BLaER1 (cell line): ENCODE data around the gene PGK2.

Experiments
- H3K27ac ChIP-seq: shearing (Covaris generic); formaldehyde crosslinking; 2 replicates; pipeline ENCODE4 v1.8.1; 2022
- H3K27me3 ChIP-seq: shearing (Covaris generic); formaldehyde crosslinking; 2 replicates; pipeline ENCODE4 v1.8.1; 2022
- H3K36me3 ChIP-seq: shearing (Covaris generic); formaldehyde crosslinking; 2 replicates; pipeline ENCODE4 v1.8.1; 2022
- H3K4me1 ChIP-seq: shearing (Covaris generic); formaldehyde crosslinking; 2 replicates; pipeline ENCODE4 v1.8.1; 2022
- H3K4me2 ChIP-seq: shearing (Covaris generic); formaldehyde crosslinking; 2 replicates; pipeline ENCODE4 v1.8.1; 2022
- H3K4me3 ChIP-seq: shearing (Covaris generic); formaldehyde crosslinking; 2 replicates; pipeline ENCODE4 v1.8.1; 2022
- H3K9ac ChIP-seq: shearing (Covaris generic); formaldehyde crosslinking; 2 replicates; pipeline ENCODE4 v1.8.1; 2022
- H3K9me3 ChIP-seq: shearing (Covaris generic); formaldehyde crosslinking; 2 replicates; pipeline ENCODE4 v1.8.1; 2022
- H4K20me1 ChIP-seq: shearing (Covaris generic); formaldehyde crosslinking; 2 replicates; pipeline ENCODE4 v1.8.1; 2022
- Cebpa-rat ChIP-seq: shearing (Covaris generic); IDR thresholded peaks from 2 replicates; pipeline ENCODE4 v1.8.1; 2022

Gene PGK2

DNA sequence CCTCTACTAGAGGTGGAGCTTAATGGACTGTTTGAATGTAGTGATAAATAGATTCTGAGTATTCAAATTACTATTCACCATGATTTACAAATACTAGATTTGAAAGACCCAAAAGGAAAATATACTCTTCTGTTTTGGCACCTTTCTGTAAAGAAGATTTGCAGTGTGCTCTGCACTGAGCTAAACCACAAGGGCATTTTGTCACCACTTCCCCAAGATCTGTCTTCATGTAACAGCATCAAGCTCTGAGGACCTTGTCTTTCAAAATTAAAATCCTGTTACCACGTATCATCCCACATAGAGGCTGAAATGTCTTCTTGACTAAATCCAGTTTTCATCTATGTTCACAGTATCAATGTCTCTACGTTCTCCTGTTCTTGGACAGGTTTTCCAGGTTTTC, 3.3 kb upstream of the PGK2 start:
- Histone ChIP-seq H3K27ac (no peak overlapping the region), H3K4me3 (no peak overlapping the region), H3K27me3 (no peaks in the 10 kb centered on the region), H3K4me1 (no peaks in the 10 kb centered on the region), H3K36me3 (no peaks in the 10 kb centered on the region), H3K9ac (no peak overlapping the region), H3K4me2 (no peak overlapping the region), H3K9me3 (no peaks in the 10 kb centered on the region), H4K20me1 (no peaks in the 10 kb centered on the region)
- no peak for TF ChIP-seq Cebpa-rat

DNA sequence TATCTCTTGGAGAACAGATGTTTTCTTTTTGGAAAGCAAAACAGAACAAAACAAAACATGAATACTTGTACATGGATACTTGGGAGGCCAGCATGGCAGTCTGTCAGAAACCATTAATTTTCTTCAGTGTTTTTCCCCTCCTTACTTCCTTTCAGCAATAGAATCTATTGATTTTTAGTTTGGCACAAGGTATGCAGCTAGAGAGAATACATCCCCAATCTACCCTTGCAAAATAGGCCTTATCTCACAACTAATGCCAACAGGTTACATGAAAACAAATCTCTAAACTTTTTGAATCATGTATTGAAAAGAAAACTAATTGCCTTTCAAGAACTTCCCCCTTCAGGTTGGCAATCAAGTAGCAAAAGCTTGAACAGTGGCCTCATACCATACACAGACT, 2.8 kb downstream of the PGK2 start:
- Histone ChIP-seq H3K9me3 (no peaks in the 10 kb centered on the region), H4K20me1 (no peaks in the 10 kb centered on the region), H3K27ac (no peak overlapping the region), H3K36me3 (no peaks in the 10 kb centered on the region), H3K9ac (no peak overlapping the region), H3K4me2 (no peak overlapping the region), H3K4me3 (no peak overlapping the region), H3K4me1 (no peaks in the 10 kb centered on the region), H3K27me3 (no peaks in the 10 kb centered on the region)
- no peak for TF ChIP-seq Cebpa-rat

DNA sequence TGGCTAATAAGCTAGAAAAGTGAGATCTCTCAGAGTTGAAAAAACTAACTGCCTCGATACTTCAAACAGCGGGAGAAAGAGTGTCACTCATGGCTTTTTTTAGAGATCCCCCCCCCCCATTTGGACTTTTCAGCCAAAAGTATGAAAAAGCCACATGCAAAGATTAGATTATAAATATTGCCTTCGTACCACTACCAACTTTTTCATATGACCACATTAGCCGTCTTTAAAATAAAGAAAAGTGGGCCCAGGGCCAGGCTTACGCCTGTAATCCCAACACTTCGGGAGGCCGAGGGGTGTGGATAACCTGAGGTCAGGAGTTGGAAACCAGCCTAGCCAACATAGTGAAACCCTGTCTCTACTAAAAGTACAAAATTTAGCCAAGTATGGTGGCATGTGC, 4.4 kb downstream of the PGK2 start:
- Histone ChIP-seq H3K36me3 (no peaks in the 10 kb centered on the region), H3K4me3 (no peak overlapping the region), H3K9ac (no peak overlapping the region), H3K27ac (no peak overlapping the region), H3K4me2 (no peak overlapping the region), H4K20me1 (no peaks in the 10 kb centered on the region), H3K9me3 (no peaks in the 10 kb centered on the region), H3K4me1 (no peaks in the 10 kb centered on the region), H3K27me3 (no peaks in the 10 kb centered on the region)
- no peak for TF ChIP-seq Cebpa-rat

GRCh38 chr6:49782293-49782692, 4.8 kb downstream of the PGK2 start:
- H3K4me3 ChIP-seq: no peak overlapping the region
- TF ChIP-seq Cebpa-rat: no peak
- H3K9ac ChIP-seq: no peak overlapping the region
- no peaks in the 10 kb centered on the region for H3K27me3 ChIP-seq
- no peak overlapping the region for H3K4me2 ChIP-seq
- H4K20me1 ChIP-seq: no peaks in the 10 kb centered on the region
- no peaks in the 10 kb centered on the region for H3K36me3 ChIP-seq
- no peak overlapping the region for H3K27ac ChIP-seq
- no peaks in the 10 kb centered on the region for H3K9me3 ChIP-seq
- H3K4me1 ChIP-seq: no peaks in the 10 kb centered on the region

- H3K27me3 ChIP-seq: no peaks in the 10 kb centered on the region
- no peaks in the 10 kb centered on the region for H3K4me1 ChIP-seq
- no peak for TF ChIP-seq Cebpa-rat
- H3K27ac ChIP-seq: no peak overlapping the region
- no peaks in the 10 kb centered on the region for H4K20me1 ChIP-seq
- H3K36me3 ChIP-seq: no peaks in the 10 kb centered on the region
- H3K9me3 ChIP-seq: no peaks in the 10 kb centered on the region
- no peak overlapping the region for H3K4me3 ChIP-seq
- H3K4me2 ChIP-seq: no peak overlapping the region
- no peak overlapping the region for H3K9ac ChIP-seq
Measured at GRCh38 chr6:49776444-49776843, 10.6 kb downstream of the PGK2 start.

DNA sequence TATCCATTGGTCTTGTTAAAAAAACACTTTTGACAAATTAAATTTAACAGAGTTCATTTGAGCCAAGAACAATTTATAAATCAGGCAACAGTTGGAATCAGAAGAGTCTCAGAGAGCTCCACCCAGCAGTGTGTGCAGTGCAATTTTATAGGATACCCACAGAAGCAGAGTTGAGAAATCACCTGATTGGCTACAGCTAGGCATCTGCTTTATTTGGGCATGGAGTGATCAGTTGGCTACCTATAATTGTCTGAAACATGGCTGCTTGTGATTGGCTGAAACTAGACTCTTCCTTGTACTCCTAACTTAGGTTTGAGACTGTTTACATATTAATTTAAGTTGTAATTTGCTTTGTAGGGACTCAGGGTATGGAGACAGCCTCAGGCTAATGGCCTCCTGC, 12.0 kb downstream of the PGK2 start:
- Histone ChIP-seq H3K4me1 (no peaks in the 10 kb centered on the region), H3K4me3 (no peak overlapping the region), H3K27ac (no peak overlapping the region), H4K20me1 (no peaks in the 10 kb centered on the region), H3K9ac (no peak overlapping the region), H3K27me3 (no peaks in the 10 kb centered on the region), H3K9me3 (no peaks in the 10 kb centered on the region), H3K36me3 (no peaks in the 10 kb centered on the region), H3K4me2 (no peak overlapping the region)
- TF ChIP-seq Cebpa-rat: no peak

- H3K4me1 ChIP-seq: no peaks in the 10 kb centered on the region
- H3K9ac ChIP-seq: no peak overlapping the region
- H3K4me2 ChIP-seq: no peak overlapping the region
- H4K20me1 ChIP-seq: no peaks in the 10 kb centered on the region
- no peaks in the 10 kb centered on the region for H3K36me3 ChIP-seq
- H3K27ac ChIP-seq: no peak overlapping the region
- TF ChIP-seq Cebpa-rat: no peak
- no peaks in the 10 kb centered on the region for H3K27me3 ChIP-seq
- no peak overlapping the region for H3K4me3 ChIP-seq
- H3K9me3 ChIP-seq: no peaks in the 10 kb centered on the region
Measured at GRCh38 chr6:49772285-49772684, 14.8 kb downstream of the PGK2 start.

GRCh38 chr6:49766762-49767161, 20.3 kb downstream of the PGK2 start:
- H3K27ac ChIP-seq: no peak overlapping the region
- no peak overlapping the region for H3K9ac ChIP-seq
- H3K4me3 ChIP-seq: no peak overlapping the region
- no peak overlapping the region for H3K4me2 ChIP-seq
- no peaks in the 10 kb centered on the region for H4K20me1 ChIP-seq
- no peaks in the 10 kb centered on the region for H3K4me1 ChIP-seq
- H3K36me3 ChIP-seq: no peaks in the 10 kb centered on the region
- no peaks in the 10 kb centered on the region for H3K9me3 ChIP-seq
- no peak for TF ChIP-seq Cebpa-rat
- no peaks in the 10 kb centered on the region for H3K27me3 ChIP-seq

- no peaks in the 10 kb centered on the region for H3K9me3 ChIP-seq
- no peak overlapping the region for H3K27ac ChIP-seq
- no peak for TF ChIP-seq Cebpa-rat
- H3K36me3 ChIP-seq: no peaks in the 10 kb centered on the region
- H3K4me2 ChIP-seq: no peak overlapping the region
- H3K27me3 ChIP-seq: no peaks in the 10 kb centered on the region
- H3K9ac ChIP-seq: no peak overlapping the region
- H3K4me1 ChIP-seq: no peaks in the 10 kb centered on the region
- H4K20me1 ChIP-seq: no peaks in the 10 kb centered on the region
- H3K4me3 ChIP-seq: no peak overlapping the region
Measured at GRCh38 chr6:49764571-49765236, 22.4 kb downstream of the PGK2 start.

GRCh38 chr6:49744259-49744658, 42.8 kb downstream of the PGK2 start, which contains the start of gene CRISP3:
TSS of gene CRISP3 (minus strand) at chr6:49744388. CDS start at chr6:49744367, 21 bp downstream.
- Histone ChIP-seq H4K20me1 (no peaks in the 10 kb centered on the region), H3K36me3 (no peaks in the 10 kb centered on the region), H3K4me3 (no peak within 1 kb of the TSS), H3K27ac (no peak within 1 kb of the TSS), H3K9me3 (no peaks in the 10 kb centered on the region), H3K4me1 (no peaks in the 10 kb centered on the region), H3K4me2 (no peak within 1 kb of the TSS), H3K9ac (no peak within 1 kb of the TSS), H3K27me3 (no peaks in the 10 kb centered on the region)
- no peak for TF ChIP-seq Cebpa-rat

GRCh38 chr6:49743429-49743828, 43.7 kb downstream of the PGK2 start:
- Histone ChIP-seq H3K9me3 (no peaks in the 10 kb centered on the region), H4K20me1 (no peaks in the 10 kb centered on the region), H3K9ac (no peak overlapping the region), H3K4me3 (no peak overlapping the region), H3K36me3 (no peaks in the 10 kb centered on the region), H3K27ac (no peak overlapping the region), H3K4me2 (no peak overlapping the region), H3K4me1 (no peaks in the 10 kb centered on the region), H3K27me3 (no peaks in the 10 kb centered on the region)
- no peak for TF ChIP-seq Cebpa-rat
